ENCODE measurements around the gene CDCA3.

The CDCA3 gene

DNA sequence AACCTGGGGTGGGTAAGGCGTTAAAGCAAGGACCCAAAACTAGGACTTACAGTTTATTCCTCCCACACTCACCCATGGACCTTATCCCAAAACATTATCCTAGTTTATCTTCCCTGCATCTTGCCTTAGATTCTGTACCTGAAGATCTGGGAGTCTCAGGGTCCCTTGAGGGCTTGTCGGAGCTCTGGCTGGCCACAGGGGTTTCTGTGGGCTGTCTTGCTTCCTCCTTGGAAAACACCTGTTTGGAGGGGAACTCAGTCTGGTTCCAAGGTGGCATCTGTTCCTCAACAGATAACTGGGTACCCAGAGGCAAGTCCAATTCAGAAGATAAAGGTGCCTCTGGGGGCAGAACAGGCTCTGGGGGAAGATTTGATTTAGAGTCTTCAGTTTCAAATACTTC lies 1.7 kb downstream of the CDCA3 start:
- no peak overlapping the region for H3K4me3 ChIP-seq (ENCODE audit: low read length)

DNA sequence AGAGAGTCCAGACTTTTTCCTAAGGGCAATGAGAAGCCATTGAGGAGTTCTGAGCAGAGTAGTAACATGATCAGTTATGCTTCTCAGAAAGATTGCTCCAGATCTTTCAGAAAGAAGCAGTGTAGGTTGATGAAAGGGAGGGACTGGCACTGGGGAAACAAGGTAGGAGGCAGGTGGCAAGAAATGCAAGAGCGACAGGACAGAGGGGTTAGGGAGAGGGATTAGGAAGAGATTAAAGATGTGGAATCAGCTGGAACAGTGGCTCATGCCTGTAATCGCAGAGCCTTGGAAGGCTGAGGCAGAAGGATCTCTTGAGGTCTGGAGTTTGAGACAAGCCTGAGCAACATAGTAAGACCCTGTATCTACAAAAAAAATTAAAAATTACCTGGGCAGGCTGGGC lies 3.4 kb downstream of the CDCA3 start:
- DNase-seq (ENCODE audit: low read depth) = no peak
- TF ChIP-seq, protein P1, sequence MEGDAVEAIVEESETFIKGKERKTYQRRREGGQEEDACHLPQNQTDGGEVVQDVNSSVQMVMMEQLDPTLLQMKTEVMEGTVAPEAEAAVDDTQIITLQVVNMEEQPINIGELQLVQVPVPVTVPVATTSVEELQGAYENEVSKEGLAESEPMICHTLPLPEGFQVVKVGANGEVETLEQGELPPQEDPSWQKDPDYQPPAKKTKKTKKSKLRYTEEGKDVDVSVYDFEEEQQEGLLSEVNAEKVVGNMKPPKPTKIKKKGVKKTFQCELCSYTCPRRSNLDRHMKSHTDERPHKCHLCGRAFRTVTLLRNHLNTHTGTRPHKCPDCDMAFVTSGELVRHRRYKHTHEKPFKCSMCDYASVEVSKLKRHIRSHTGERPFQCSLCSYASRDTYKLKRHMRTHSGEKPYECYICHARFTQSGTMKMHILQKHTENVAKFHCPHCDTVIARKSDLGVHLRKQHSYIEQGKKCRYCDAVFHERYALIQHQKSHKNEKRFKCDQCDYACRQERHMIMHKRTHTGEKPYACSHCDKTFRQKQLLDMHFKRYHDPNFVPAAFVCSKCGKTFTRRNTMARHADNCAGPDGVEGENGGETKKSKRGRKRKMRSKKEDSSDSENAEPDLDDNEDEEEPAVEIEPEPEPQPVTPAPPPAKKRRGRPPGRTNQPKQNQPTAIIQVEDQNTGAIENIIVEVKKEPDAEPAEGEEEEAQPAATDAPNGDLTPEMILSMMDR (conservative IDR thresholded peaks at IDR 0.05; ENCODE audit: low read length) = no peak
- no peak overlapping the region for H3K4me3 ChIP-seq (ENCODE audit: low read length)

More for the DNA sequence above, 1.7 kb downstream of the CDCA3 start:
- TF ChIP-seq, protein P1 (conservative IDR thresholded peaks at IDR 0.05; ENCODE audit: low read length) = no peak
- no peak for DNase-seq (ENCODE audit: low read depth)

DNA sequence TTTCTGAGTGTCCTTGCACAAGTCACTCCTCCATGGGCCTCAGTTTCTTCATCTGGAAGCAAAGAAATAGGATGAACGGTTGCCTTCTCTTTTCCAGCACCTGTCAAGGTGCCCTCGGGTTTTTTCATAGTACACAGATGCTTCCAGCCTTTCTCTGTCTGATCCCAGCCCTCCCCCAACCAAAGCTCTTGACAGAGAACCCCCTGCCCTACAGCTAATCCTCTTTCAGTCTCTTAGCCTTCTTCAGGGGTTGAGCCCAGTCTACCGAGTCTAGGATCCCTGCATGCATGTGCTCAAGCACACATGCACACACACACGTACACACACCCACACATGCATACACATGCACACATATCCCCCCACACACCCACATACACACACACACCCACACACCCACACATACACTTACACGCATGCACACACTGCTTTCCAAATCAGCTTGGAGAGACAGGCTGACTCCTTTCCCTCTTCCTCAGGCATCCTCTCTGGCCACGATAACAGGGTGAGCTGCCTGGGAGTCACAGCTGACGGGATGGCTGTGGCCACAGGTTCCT lies 4.7 kb downstream of the CDCA3 start:
- TF ChIP-seq, protein P1 (conservative IDR thresholded peaks at IDR 0.05; ENCODE audit: low read length) = no peak
- no peak for DNase-seq (ENCODE audit: low read depth)
- no peak overlapping the region for H3K4me3 ChIP-seq (ENCODE audit: low read length)

DNA sequence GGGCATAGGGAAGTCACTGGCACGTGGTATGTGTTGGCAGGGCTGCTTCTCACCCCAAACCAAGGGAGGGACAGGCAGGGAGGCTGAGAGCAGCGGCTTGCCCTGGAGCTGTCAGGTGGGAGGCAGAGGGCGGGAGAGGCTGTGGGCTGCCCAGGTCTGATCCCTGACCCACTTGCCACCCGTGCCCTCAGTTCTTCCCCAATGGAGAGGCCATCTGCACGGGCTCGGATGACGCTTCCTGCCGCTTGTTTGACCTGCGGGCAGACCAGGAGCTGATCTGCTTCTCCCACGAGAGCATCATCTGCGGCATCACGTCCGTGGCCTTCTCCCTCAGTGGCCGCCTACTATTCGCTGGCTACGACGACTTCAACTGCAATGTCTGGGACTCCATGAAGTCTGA lies 5.7 kb downstream of the CDCA3 start:
- DNase-seq (ENCODE audit: low read depth) = no peak
- H3K4me3 ChIP-seq (ENCODE audit: low read length) = no peak overlapping the region
- TF ChIP-seq, protein P1 (conservative IDR thresholded peaks at IDR 0.05; ENCODE audit: low read length) = no peak

DNA sequence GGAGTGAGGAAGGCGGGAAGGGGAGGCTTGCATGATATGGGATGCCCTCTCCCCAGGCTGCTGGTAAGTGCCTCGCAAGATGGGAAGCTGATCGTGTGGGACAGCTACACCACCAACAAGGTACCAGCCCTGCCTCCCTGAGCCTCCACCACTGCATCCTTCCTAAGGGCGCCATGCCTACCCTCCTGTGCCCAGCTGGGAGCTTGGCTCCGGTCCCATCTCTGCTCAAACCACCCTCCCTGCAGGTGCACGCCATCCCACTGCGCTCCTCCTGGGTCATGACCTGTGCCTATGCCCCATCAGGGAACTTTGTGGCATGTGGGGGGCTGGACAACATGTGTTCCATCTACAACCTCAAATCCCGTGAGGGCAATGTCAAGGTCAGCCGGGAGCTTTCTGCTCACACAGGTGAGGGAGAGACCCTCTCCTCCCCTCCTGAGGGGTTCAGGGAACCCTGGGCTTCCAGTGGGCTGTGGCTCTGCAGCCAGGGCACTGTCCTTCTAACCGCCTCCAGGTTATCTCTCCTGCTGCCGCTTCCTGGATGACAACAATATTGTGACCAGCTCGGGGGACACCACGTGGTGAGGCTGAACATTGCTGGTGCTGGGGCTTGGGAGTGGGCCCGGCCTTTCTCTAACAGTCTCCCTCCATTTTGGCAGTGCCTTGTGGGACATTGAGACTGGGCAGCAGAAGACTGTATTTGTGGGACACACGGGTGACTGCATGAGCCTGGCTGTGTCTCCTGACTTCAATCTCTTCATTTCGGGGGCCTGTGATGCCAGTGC lies 7.8 kb downstream of the CDCA3 start:
- TF ChIP-seq, protein P1 (conservative IDR thresholded peaks at IDR 0.05; ENCODE audit: low read length) = no peak
- H3K4me3 ChIP-seq (ENCODE audit: low read length) = no peak overlapping the region
- no peak for DNase-seq (ENCODE audit: low read depth)

DNA sequence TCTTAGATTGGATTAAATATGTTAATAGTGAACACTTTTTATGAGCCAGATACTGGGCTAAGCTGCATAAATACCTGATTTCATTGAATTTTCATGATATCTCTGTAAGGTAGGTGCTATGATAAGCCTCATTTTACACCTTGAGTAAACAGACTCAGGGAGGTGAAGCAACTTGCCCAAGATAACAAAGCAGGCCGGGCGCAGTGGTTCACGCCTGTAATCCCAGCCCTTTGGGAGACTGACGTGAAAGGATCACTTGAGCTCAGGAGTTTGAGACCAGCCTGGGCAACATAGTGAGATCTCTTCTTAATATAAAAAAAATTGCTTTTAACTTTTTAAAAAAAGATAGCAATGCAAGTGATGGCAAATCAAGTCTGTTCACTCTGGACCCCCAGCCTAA lies 9.0 kb downstream of the CDCA3 start:
- no peak for DNase-seq (ENCODE audit: low read depth)
- TF ChIP-seq, protein P1 (conservative IDR thresholded peaks at IDR 0.05; ENCODE audit: low read length) = no peak
- no peak overlapping the region for H3K4me3 ChIP-seq (ENCODE audit: low read length)
